DND-41 (cell line): Measurements from ENCODE around the gene TM9SF4.

Experiments
- ATAC-seq: fragments of 200-7000 bp; cut with Tn5 transposase; 3 replicates; pipeline ENCODE4 v1.9.1; 2021; ENCODE audit warnings: low read depth; ENCODE audit not compliant: insufficient read depth
- DNase-seq: peaks from one replicate; pipeline ENCODE4 v3.0.0-alpha.2; 2020
- H2AFZ ChIP-seq: 2 replicates; pipeline ENCODE4 v1.6.0; 2012; ENCODE audit warnings: low read depth, low read length
- H3K27ac ChIP-seq: 2 replicates; pipeline ENCODE4 v1.5.1; 2012; ENCODE audit warnings: low read length, inconsistent platforms
- H3K27me3 ChIP-seq: fragments of 200-600 bp; sonication (generic); 2 replicates; pipeline ENCODE4 v1.6.0; 2012; ENCODE audit warnings: low read length, mild to moderate bottlenecking, inconsistent platforms; ENCODE audit not compliant: insufficient read depth, poor library complexity
- H3K36me3 ChIP-seq: 2 replicates; pipeline ENCODE4 v1.5.1; 2012; ENCODE audit warnings: low read length, inconsistent platforms; ENCODE audit not compliant: insufficient read depth
- H3K4me1 ChIP-seq: 2 replicates; pipeline ENCODE4 v1.5.1; 2012; ENCODE audit warnings: mild to moderate bottlenecking, low read length; ENCODE audit not compliant: insufficient read depth
- H3K4me2 ChIP-seq: 2 replicates; pipeline ENCODE4 v1.6.0; 2012; ENCODE audit warnings: mild to moderate bottlenecking, moderate library complexity, low read length, inconsistent platforms; ENCODE audit not compliant: insufficient read depth
- H3K4me3 ChIP-seq, 2 experiments: fragments of 200-600 bp in 1 of 2; shearing (Covaris generic) in 1 of 2; 2 replicates each; pipeline ENCODE4 v1.5.1; 2012 to 2016; ENCODE audit warnings: inconsistent platforms in 2 of 2, low read length in 2 of 2, mild to moderate bottlenecking in 2 of 2, low read depth in 1 of 2, moderate library complexity in 1 of 2
- H3K79me2 ChIP-seq: 2 replicates; pipeline ENCODE4 v1.6.0; 2012; ENCODE audit warnings: low read length, inconsistent platforms; ENCODE audit not compliant: insufficient read depth
- H3K9ac ChIP-seq: 2 replicates; pipeline ENCODE4 v1.6.0; 2012; ENCODE audit warnings: low read depth, mild to moderate bottlenecking, inconsistent platforms, low read length, moderate library complexity
- H3K9me3 ChIP-seq: 2 replicates; pipeline ENCODE4 v1.5.1; 2012; ENCODE audit warnings: low read length, moderate library complexity, mild to moderate bottlenecking, inconsistent platforms; ENCODE audit not compliant: insufficient read depth, severe bottlenecking
- H4K20me1 ChIP-seq: 2 replicates; pipeline ENCODE4 v1.6.0; 2012; ENCODE audit warnings: low read length; ENCODE audit not compliant: insufficient read depth
- CTCF ChIP-seq: IDR thresholded peaks from 2 replicates; pipeline ENCODE4 v1.5.1; 2012; ENCODE audit warnings: borderline replicate concordance, low read length, moderate library complexity, mild to moderate bottlenecking; ENCODE audit not compliant: poor library complexity, severe bottlenecking; ENCODE audit errors: extremely low read depth
- EZH2 ChIP-seq: IDR thresholded peaks from 3 replicates; pipeline ENCODE4 v1.6.1; 2012; ENCODE audit warnings: borderline replicate concordance, low read depth, mild to moderate bottlenecking, moderate library complexity, low read length, inconsistent platforms; ENCODE audit not compliant: severe bottlenecking

The TM9SF4 gene

GRCh38 chr20:32069711-32070110, 39.8 kb upstream of the TM9SF4 start:
- H3K9ac ChIP-seq = no peak overlapping the region
- TF ChIP-seq EZH2 (no peak), CTCF (no peak)
- no peak overlapping the region for H2AFZ ChIP-seq
- H3K79me2 ChIP-seq = no peaks in the 10 kb centered on the region
- no peak for ATAC-seq
- no peaks in the 10 kb centered on the region for H3K36me3 ChIP-seq
- H3K4me2 ChIP-seq = no peak overlapping the region
- no peaks in the 10 kb centered on the region for H3K9me3 ChIP-seq
- H3K27ac ChIP-seq = no peak overlapping the region
- H3K4me3 ChIP-seq = no peak overlapping the region
- peaks cover 21% of the 10 kb centered on the region for H3K27me3 ChIP-seq
- H3K4me1 ChIP-seq = no peaks in the 10 kb centered on the region
- peaks cover under 1% of the 10 kb centered on the region; the same call in 1 of the 2 replicates for H4K20me1 ChIP-seq
- DNase-seq = no peak

GRCh38 chr20:32070282-32070681, 39.2 kb upstream of the TM9SF4 start:
- no peak overlapping the region for H3K4me3 ChIP-seq
- no peak overlapping the region for H2AFZ ChIP-seq
- peaks cover 24% of the 10 kb centered on the region for H3K27me3 ChIP-seq
- H3K4me2 ChIP-seq = no peak overlapping the region
- DNase-seq (no peak), ATAC-seq (no peak)
- H4K20me1 ChIP-seq = peaks cover 3% of the 10 kb centered on the region; the same call in 1 of the 2 replicates
- H3K4me1 ChIP-seq = no peaks in the 10 kb centered on the region
- H3K9ac ChIP-seq = no peak overlapping the region
- no peak overlapping the region for H3K27ac ChIP-seq
- H3K9me3 ChIP-seq = no peaks in the 10 kb centered on the region
- TF ChIP-seq EZH2 (no peak), CTCF (no peak)
- H3K79me2 ChIP-seq = no peaks in the 10 kb centered on the region
- no peaks in the 10 kb centered on the region for H3K36me3 ChIP-seq

GRCh38 chr20:32070690-32071213, 38.8 kb upstream of the TM9SF4 start:
- Histone ChIP-seq H3K4me3 (no peak overlapping the region), H3K9me3 (no peaks in the 10 kb centered on the region), H3K36me3 (no peaks in the 10 kb centered on the region), H3K27ac (no peak overlapping the region), H3K4me2 (no peak overlapping the region), H4K20me1 (peaks cover 3% of the 10 kb centered on the region; the same call in 1 of the 2 replicates), H3K9ac (no peak overlapping the region), H3K4me1 (no peaks in the 10 kb centered on the region), H2AFZ (no peak overlapping the region), H3K79me2 (no peaks in the 10 kb centered on the region), H3K27me3 (peaks cover 24% of the 10 kb centered on the region)
- TF ChIP-seq EZH2 (no peak), CTCF (no peak)
- ATAC-seq (no peak), DNase-seq (no peak)
